Mesendoderm (in vitro differentiated cells): Measurements from ENCODE around the gene NOVA1.

Experiments used
- DNase-seq: peaks from one replicate; pipeline ENCODE4 v3.0.0; 2013
- H2AK5ac ChIP-seq: 2 replicates; pipeline ENCODE4 v1.6.1; 2013; ENCODE audit warnings: low read length, inconsistent platforms
- H2BK120ac ChIP-seq: 2 replicates; pipeline ENCODE4 v1.6.1; 2013; ENCODE audit warnings: low read depth, mild to moderate bottlenecking, low read length, moderate library complexity, mixed read lengths
- H2BK15ac ChIP-seq: replicated peaks from 2 replicates; pipeline ENCODE4 v1.6.1; 2013; ENCODE audit warnings: low read depth, mild to moderate bottlenecking, moderate library complexity
- H2BK5ac ChIP-seq: 2 replicates; pipeline ENCODE4 v1.6.1; 2013; ENCODE audit warnings: low read length, inconsistent platforms
- H3K18ac ChIP-seq: 2 replicates; pipeline ENCODE4 v1.6.1; 2013; ENCODE audit warnings: mild to moderate bottlenecking, low read length, mixed read lengths
- H3K23ac ChIP-seq: one replicate; pipeline ENCODE4 v1.6.1; 2013; ENCODE audit warnings: low read length
- H3K27ac ChIP-seq: 2 replicates; pipeline ENCODE4 v1.5.1; 2013; ENCODE audit warnings: low read depth, mild to moderate bottlenecking, inconsistent platforms, low read length, moderate library complexity
- H3K27me3 ChIP-seq: 2 replicates; pipeline ENCODE4 v1.6.1; 2013; ENCODE audit warnings: low read length, control low read depth, mild to moderate bottlenecking, inconsistent platforms; ENCODE audit not compliant: insufficient read depth, poor library complexity
- H3K36me3 ChIP-seq: 2 replicates; pipeline ENCODE4 v1.6.1; 2013; ENCODE audit warnings: low read length, inconsistent platforms; ENCODE audit not compliant: control insufficient read depth, insufficient read depth
- H3K4ac ChIP-seq: one replicate; pipeline ENCODE4 v1.6.1; 2013; ENCODE audit warnings: low read depth, mild to moderate bottlenecking, low read length, moderate library complexity
- H3K4me1 ChIP-seq: 2 replicates; pipeline ENCODE4 v1.6.1; 2013; ENCODE audit warnings: low read depth, low read length, inconsistent platforms; ENCODE audit not compliant: control insufficient read depth
- H3K4me2 ChIP-seq: 2 replicates; pipeline ENCODE4 v1.6.1; 2013; ENCODE audit warnings: low read length
- H3K4me3 ChIP-seq: 2 replicates; pipeline ENCODE4 v1.5.1; 2013; ENCODE audit warnings: mild to moderate bottlenecking, low read length
- H3K56ac ChIP-seq: one replicate; pipeline ENCODE4 v1.6.1; 2013; ENCODE audit warnings: low read length
- H3K79me1 ChIP-seq: 2 replicates; pipeline ENCODE4 v1.6.1; 2013; ENCODE audit warnings: low read length, inconsistent platforms
- H3K79me2 ChIP-seq: 2 replicates; pipeline ENCODE4 v1.6.1; 2013; ENCODE audit warnings: mild to moderate bottlenecking, low read length; ENCODE audit not compliant: control insufficient read depth, insufficient read depth
- H3K9ac ChIP-seq: 2 replicates; pipeline ENCODE4 v1.6.1; 2013; ENCODE audit warnings: low read length, inconsistent platforms
- H4K5ac ChIP-seq: one replicate; pipeline ENCODE4 v1.6.1; 2013; ENCODE audit warnings: low read length
- H4K8ac ChIP-seq: one replicate; pipeline ENCODE4 v1.6.1; 2013; ENCODE audit warnings: low read depth, mild to moderate bottlenecking, control low read depth, low read length, moderate library complexity
- WGBS: extraction: QIAGEN DNeasy Blood & Tissue Kit; methylation state at CpG from one replicate; pipeline ENCODE4 v1.1.7; 2013; ENCODE audit warnings: low lambda C conversion rate, missing lambda C conversion rate; ENCODE audit not compliant: insufficient coverage; ENCODE audit errors: extremely low coverage; 5-methylcytosine and 5-hydroxymethylcytosine counted together

Gene NOVA1

DNA sequence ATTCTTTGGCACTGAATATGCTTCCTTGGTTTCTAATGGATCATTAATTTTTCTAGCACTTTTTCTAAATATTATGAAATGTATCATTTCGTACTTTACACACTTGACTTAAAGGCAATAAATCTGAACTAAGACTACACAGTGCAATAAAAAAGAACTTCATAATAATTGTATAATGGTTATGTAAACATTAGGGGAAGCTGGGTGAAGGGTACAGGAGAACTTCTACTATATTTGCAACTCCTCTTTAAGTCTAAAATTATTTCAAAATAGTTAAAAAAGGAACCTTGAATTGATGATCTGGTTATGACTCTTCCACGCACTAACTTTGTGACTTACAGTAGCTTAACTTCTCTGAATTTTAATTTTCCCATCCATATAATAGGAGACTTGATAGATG is 5.1 kb upstream of the NOVA1 start:
- no peak overlapping the region for H2BK15ac ChIP-seq
- no peak overlapping the region for H3K27ac ChIP-seq
- H3K27me3 ChIP-seq, result no peaks in the 10 kb centered on the region
- no peak overlapping the region for H3K9ac ChIP-seq
- no peak overlapping the region for H2BK5ac ChIP-seq
- H3K4ac ChIP-seq, result no peak overlapping the region
- no peak overlapping the region for H4K8ac ChIP-seq
- DNase-seq, result no peak
- no peaks in the 10 kb centered on the region for H3K4me1 ChIP-seq
- H3K79me2 ChIP-seq, result no peaks in the 10 kb centered on the region
- no peak overlapping the region for H3K18ac ChIP-seq
- H4K5ac ChIP-seq, result no peak overlapping the region
- H3K56ac ChIP-seq, result no peak overlapping the region
- H2BK120ac ChIP-seq, result no peak overlapping the region
- no peak overlapping the region for H2AK5ac ChIP-seq
- no peaks in the 10 kb centered on the region for H3K36me3 ChIP-seq
- H3K4me3 ChIP-seq, result no peak overlapping the region
- H3K4me2 ChIP-seq, result no peak overlapping the region
- H3K23ac ChIP-seq, result no peak overlapping the region
- WGBS, result no CpG with 5 or more reads among the region's 2 CpGs
- H3K79me1 ChIP-seq, result no peaks in the 10 kb centered on the region

DNA sequence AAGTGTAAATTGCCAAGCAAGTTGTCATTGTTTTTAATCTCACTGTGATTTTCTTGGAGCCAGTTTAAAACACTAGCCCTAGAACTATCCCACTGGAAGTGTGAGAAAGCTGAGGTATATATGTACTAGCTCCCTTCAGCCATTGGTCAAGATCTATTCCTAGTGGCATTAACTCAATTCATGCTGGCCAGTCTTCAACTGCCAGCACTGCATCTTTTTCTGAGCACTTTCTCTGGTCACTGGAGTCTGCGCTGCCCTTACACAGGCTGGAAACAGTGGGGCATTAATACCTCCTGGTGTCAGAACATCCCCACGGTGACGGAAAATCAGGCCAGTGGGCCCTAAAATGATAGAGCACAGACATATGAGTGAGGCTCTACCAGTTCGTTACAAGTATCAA is 4.0 kb upstream of the NOVA1 start:
- Histone ChIP-seq H3K79me1 (no peaks in the 10 kb centered on the region), H3K79me2 (no peaks in the 10 kb centered on the region), H2BK120ac (no peak overlapping the region), H3K36me3 (no peaks in the 10 kb centered on the region), H3K4ac (no peak overlapping the region), H3K56ac (no peak overlapping the region), H3K27ac (no peak overlapping the region), H3K4me1 (no peaks in the 10 kb centered on the region), H3K18ac (no peak overlapping the region), H2AK5ac (no peak overlapping the region), H3K4me2 (no peak overlapping the region), H4K5ac (no peak overlapping the region), H3K27me3 (no peaks in the 10 kb centered on the region), H3K9ac (no peak overlapping the region), H2BK5ac (no peak overlapping the region), H3K4me3 (no peak overlapping the region), H3K23ac (no peak overlapping the region), H4K8ac (no peak overlapping the region), H2BK15ac (no peak overlapping the region)
- DNase-seq, result no peak
- no CpG with 5 or more reads among the region's 4 CpGs for WGBS

- DNase-seq, result no peak
- Histone ChIP-seq H3K4me3 (no peak overlapping the region), H2AK5ac (no peak overlapping the region), H3K36me3 (no peaks in the 10 kb centered on the region), H3K4ac (no peak overlapping the region), H3K27me3 (no peaks in the 10 kb centered on the region), H3K79me1 (no peaks in the 10 kb centered on the region), H3K4me1 (no peaks in the 10 kb centered on the region), H3K56ac (peak overlapping the region; percentile 10), H3K27ac (no peak overlapping the region), H3K23ac (no peak overlapping the region), H3K79me2 (no peaks in the 10 kb centered on the region), H4K8ac (no peak overlapping the region), H3K4me2 (peak overlapping the region; percentile 97), H4K5ac (no peak overlapping the region), H3K9ac (no peak overlapping the region), H2BK120ac (no peak overlapping the region), H3K18ac (no peak overlapping the region), H2BK15ac (no peak overlapping the region), H2BK5ac (no peak overlapping the region)
- no CpG with 5 or more reads among the region's 7 CpGs for WGBS
Measured at GRCh38 chr14:26599291-26599690, 1.5 kb upstream of the NOVA1 start.

DNA sequence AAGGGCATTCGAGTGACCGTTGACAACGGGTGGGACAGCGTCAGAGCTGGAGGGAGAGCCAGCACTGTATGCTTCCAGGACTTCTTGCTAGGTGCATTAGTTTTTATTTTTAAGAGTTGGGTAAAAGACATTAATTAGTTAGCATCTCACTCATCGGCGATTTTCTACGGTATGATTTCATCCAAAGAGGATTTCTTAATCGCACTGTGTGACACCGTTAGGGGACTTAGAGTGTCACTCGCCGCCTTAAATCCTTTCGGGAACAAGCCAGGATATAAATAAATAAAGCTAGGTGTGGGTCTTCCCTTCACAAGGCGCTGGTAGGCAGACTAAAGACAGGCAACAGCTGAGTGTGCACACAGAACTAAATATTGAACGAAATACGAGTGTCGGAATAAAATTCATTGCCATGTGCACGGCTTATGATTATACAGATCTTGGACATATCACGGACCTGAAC is 869 bp upstream of the NOVA1 start:
- no peak overlapping the region for H2AK5ac ChIP-seq
- H3K79me1 ChIP-seq, result no peaks in the 10 kb centered on the region
- H3K56ac ChIP-seq, result peak overlapping the region; percentile 9
- H3K4ac ChIP-seq, result no peak overlapping the region
- no peak overlapping the region for H2BK15ac ChIP-seq
- H3K4me2 ChIP-seq, result peak overlapping the region; percentile 97
- no peaks in the 10 kb centered on the region for H3K4me1 ChIP-seq
- no peak for DNase-seq
- no peak overlapping the region for H2BK120ac ChIP-seq
- no peak overlapping the region for H3K18ac ChIP-seq
- no peaks in the 10 kb centered on the region for H3K27me3 ChIP-seq
- peak overlapping the region; percentile 18 for H3K9ac ChIP-seq
- H3K36me3 ChIP-seq, result no peaks in the 10 kb centered on the region
- H4K5ac ChIP-seq, result no peak overlapping the region
- peak overlapping the region; percentile 71 for H3K4me3 ChIP-seq
- H3K23ac ChIP-seq, result no peak overlapping the region
- WGBS, result no CpG with 5 or more reads among the region's 18 CpGs
- H3K79me2 ChIP-seq, result no peaks in the 10 kb centered on the region
- H3K27ac ChIP-seq, result no peak overlapping the region
- no peak overlapping the region for H4K8ac ChIP-seq
- no peak overlapping the region for H2BK5ac ChIP-seq

GRCh38 chr14:26598081-26598671 is 343 bp upstream of the NOVA1 start:
- Histone ChIP-seq H2BK120ac (peak overlapping the region; percentile 51), H2BK5ac (no peak overlapping the region), H3K79me1 (no peaks in the 10 kb centered on the region), H2AK5ac (no peak overlapping the region), H4K5ac (no peak overlapping the region), H4K8ac (no peak overlapping the region), H3K23ac (no peak overlapping the region), H3K79me2 (no peaks in the 10 kb centered on the region), H2BK15ac (no peak overlapping the region), H3K9ac (peak overlapping the region; percentile 75), H3K4me1 (no peaks in the 10 kb centered on the region), H3K18ac (peak overlapping the region; percentile 91), H3K56ac (peak overlapping the region; percentile 91), H3K4ac (peak overlapping the region; percentile 75), H3K4me3 (peak overlapping the region; percentile 71), H3K27ac (peak overlapping the region; percentile 91), H3K4me2 (peak overlapping the region; percentile 97), H3K27me3 (no peaks in the 10 kb centered on the region), H3K36me3 (no peaks in the 10 kb centered on the region)
- WGBS, result no CpG with 5 or more reads among the region's 54 CpGs
- DNase-seq, result peak; percentile 97

DNA sequence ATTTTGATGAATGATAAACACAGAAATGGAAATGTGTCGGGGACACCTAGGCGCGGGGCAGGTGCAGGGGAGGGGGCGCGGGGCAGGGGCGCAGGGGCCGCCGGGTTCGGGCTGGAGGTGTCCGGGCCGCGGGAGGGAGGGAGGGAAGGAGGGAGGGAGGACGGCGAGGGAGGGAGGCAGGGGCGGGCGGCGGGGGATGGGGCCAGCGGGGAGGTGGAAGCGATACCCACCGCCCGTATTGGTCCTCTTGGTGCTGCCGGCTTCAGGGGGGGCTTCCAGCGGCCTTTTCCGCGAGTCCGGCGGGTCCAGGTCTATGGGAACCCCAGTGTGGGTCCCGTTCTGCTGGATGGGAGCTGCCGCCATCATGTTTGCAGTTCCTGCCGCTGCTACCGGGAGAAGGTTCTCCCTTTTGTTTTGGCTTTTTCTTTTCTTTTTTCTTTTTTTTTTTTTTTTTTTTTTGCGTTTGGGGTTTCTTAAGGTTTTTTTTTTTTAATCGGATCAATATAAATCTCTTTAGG is 703 bp downstream of the NOVA1 start:
- H2AK5ac ChIP-seq, result no peak overlapping the region
- H4K8ac ChIP-seq, result no peak overlapping the region
- H3K4me3 ChIP-seq, result peak overlapping the region; percentile 53
- DNase-seq, result peak; percentile 25
- peak overlapping the region; percentile 66 for H2BK15ac ChIP-seq
- peak overlapping the region; percentile 21 for H3K4ac ChIP-seq
- peak overlapping the region; percentile 88 for H2BK120ac ChIP-seq
- H3K4me2 ChIP-seq, result no peak overlapping the region
- H3K56ac ChIP-seq, result peak overlapping the region; percentile 6
- H3K9ac ChIP-seq, result peak overlapping the region; percentile 75
- no peaks in the 10 kb centered on the region for H3K79me1 ChIP-seq
- H2BK5ac ChIP-seq, result no peak overlapping the region
- H3K36me3 ChIP-seq, result no peaks in the 10 kb centered on the region
- H3K79me2 ChIP-seq, result no peaks in the 10 kb centered on the region
- no peak overlapping the region for H3K23ac ChIP-seq
- WGBS, result no CpG with 5 or more reads among the region's 33 CpGs
- H3K18ac ChIP-seq, result peak overlapping the region; percentile 91
- H3K27me3 ChIP-seq, result no peaks in the 10 kb centered on the region
- no peaks in the 10 kb centered on the region for H3K4me1 ChIP-seq
- H3K27ac ChIP-seq, result peak overlapping the region; percentile 91
- no peak overlapping the region for H4K5ac ChIP-seq
